MG63 (cell line): ENCODE data around the gene TFIP11. TPM values are rescaled to one million over a fixed set of nuclear protein-coding genes. Genes with fewer than 3 reads are reported as not detected.

Experiments
- DNase-seq: peaks from one replicate; pipeline ENCODE4 v3.0.0-alpha.2; 2020
- H3K27me3 ChIP-seq: fragments of 250-450 bp; sonication (Bioruptor Pico); 2 replicates; pipeline ENCODE4 v1.5.1; 2020; ENCODE audit warnings: mild to moderate bottlenecking, moderate library complexity
- H3K36me3 ChIP-seq: fragments of 250-450 bp; sonication (Bioruptor Pico); 2 replicates; pipeline ENCODE4 v1.5.1; 2020; ENCODE audit warnings: mild to moderate bottlenecking, moderate library complexity
- H3K4me3 ChIP-seq: fragments of 250-450 bp; sonication (Bioruptor Pico); 2 replicates; pipeline ENCODE4 v1.5.1; 2020; ENCODE audit warnings: mild to moderate bottlenecking, moderate library complexity
- H3K9me3 ChIP-seq: fragments of 250-450 bp; sonication (Bioruptor Pico); 2 replicates; pipeline ENCODE4 v1.5.1; 2020; ENCODE audit warnings: mild to moderate bottlenecking, moderate library complexity
- total RNA-seq: library from RNA; depleted of rRNA; stranded (reverse); fragments of >200 nt; shearing (Covaris generic); gene quantifications from 2 replicates; pipeline ENCODE4 v1.2.3, GENCODE V29; 2014; ENCODE audit warnings: low replicate concordance; rRNA removed

TFIP11 gene
- total RNA-seq, result 37.6 and 51.1 TPM in 2 replicates

GRCh38 chr22:26512149-26512793, at the start of gene TFIP11:
Gene TFIP11 (minus strand): TSS chr22:26512473. CDS start chr22:26510272, 2,201 bp downstream.
- H3K9me3 ChIP-seq, result no peaks in the 10 kb centered on the region
- peak within 1 kb of the TSS; percentile 81 for H3K4me3 ChIP-seq
- peak; percentile 94 for DNase-seq
- peaks cover 27% of the 10 kb centered on the region for H3K36me3 ChIP-seq
- no peaks in the 10 kb centered on the region for H3K27me3 ChIP-seq

GRCh38 chr22:26561756-26562417, 49.6 kb upstream of the TFIP11 start:
- Histone ChIP-seq H3K27me3 (no peaks in the 10 kb centered on the region), H3K9me3 (no peaks in the 10 kb centered on the region), H3K36me3 (no peaks in the 10 kb centered on the region), H3K4me3 (no peak overlapping the region)
- peak; percentile 71 for DNase-seq

- no peak for DNase-seq
- Histone ChIP-seq H3K9me3 (no peaks in the 10 kb centered on the region), H3K36me3 (no peaks in the 10 kb centered on the region; the same call in 1 of the 2 replicates), H3K4me3 (no peak overlapping the region), H3K27me3 (no peaks in the 10 kb centered on the region)
These were observed 47.8 kb upstream of the TFIP11 start for GRCh38 chr22:26559961-26560575.

GRCh38 chr22:26558248-26558895, 46.1 kb upstream of the TFIP11 start:
- no peak overlapping the region for H3K4me3 ChIP-seq
- H3K9me3 ChIP-seq, result no peaks in the 10 kb centered on the region
- DNase-seq, result peak; percentile 46
- H3K27me3 ChIP-seq, result no peaks in the 10 kb centered on the region
- H3K36me3 ChIP-seq, result no peaks in the 10 kb centered on the region; the same call in 1 of the 2 replicates

DNA sequence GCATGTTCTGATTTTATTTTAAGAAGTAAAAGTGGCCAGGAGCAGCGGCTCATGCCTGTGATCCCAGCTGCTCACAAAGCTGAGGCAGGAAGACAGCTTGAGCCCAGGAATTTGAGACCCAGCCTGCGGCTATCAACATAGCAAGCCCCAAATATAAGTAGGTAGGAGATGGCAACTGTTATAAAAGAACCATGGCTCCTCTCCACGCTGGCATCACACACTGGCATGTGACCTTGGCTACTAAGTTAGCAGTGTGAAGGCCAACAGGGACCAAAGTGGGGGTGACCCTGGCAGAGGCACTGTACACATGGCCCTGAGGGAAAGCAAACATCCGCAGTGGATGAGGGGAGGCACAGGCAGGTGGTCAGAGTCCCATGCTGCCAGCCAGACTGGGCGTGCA, 44.6 kb upstream of the TFIP11 start:
- H3K27me3 ChIP-seq, result no peaks in the 10 kb centered on the region
- no peaks in the 10 kb centered on the region for H3K9me3 ChIP-seq
- no peak for DNase-seq
- H3K36me3 ChIP-seq, result no peaks in the 10 kb centered on the region; the same call in 1 of the 2 replicates
- no peak overlapping the region for H3K4me3 ChIP-seq

DNA sequence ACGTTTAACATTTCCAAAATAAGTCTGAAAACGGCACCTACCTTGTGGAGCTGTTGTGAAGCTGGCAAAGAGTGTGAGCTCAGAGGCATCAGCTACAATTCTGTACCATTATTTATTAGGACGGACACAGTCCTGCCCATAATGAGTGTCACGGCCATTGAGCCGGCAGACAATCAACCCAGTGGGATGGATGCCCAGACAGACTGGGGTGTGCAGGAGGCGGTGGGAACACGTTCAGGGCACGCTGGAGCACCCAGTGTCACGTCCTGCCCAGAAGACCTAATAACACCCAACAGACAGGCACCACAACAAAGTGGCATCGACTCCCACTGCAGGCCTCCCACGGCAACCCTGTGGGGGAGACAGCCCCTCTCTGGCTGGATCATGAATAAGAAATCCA, 43.2 kb upstream of the TFIP11 start:
- Histone ChIP-seq H3K4me3 (no peak overlapping the region), H3K36me3 (no peaks in the 10 kb centered on the region; the same call in 1 of the 2 replicates), H3K9me3 (no peaks in the 10 kb centered on the region), H3K27me3 (no peaks in the 10 kb centered on the region)
- no peak for DNase-seq

DNA sequence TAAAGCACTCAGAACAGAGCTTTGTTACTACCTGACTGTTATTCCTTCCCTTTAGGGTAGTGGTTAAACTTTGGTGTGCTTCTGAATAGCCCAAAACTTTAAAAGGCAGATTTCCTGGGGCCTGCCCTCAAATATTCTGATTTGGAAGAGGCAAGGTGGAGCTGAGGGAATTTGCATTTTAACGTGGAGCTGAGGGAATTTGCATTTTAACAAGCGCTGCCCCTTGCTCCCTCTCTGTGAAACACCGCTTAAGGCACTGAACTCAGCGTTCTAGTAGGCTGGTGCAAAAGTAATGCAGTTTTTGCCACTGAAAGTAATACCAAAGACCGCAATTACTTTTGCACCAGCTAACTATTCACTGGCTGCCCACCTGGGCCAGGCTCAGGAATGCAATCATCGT, 42.7 kb upstream of the TFIP11 start:
- Histone ChIP-seq H3K36me3 (no peaks in the 10 kb centered on the region; the same call in 1 of the 2 replicates), H3K4me3 (no peak overlapping the region), H3K27me3 (no peaks in the 10 kb centered on the region), H3K9me3 (no peaks in the 10 kb centered on the region)
- DNase-seq, result no peak

GRCh38 chr22:26553056-26553752, 40.9 kb upstream of the TFIP11 start:
- Histone ChIP-seq H3K36me3 (no peaks in the 10 kb centered on the region; the same call in 1 of the 2 replicates), H3K27me3 (no peaks in the 10 kb centered on the region), H3K4me3 (no peak overlapping the region), H3K9me3 (no peaks in the 10 kb centered on the region)
- peak; percentile 56 for DNase-seq

- no peak overlapping the region for H3K4me3 ChIP-seq
- H3K9me3 ChIP-seq, result no peaks in the 10 kb centered on the region
- DNase-seq, result no peak
- H3K27me3 ChIP-seq, result no peaks in the 10 kb centered on the region
- H3K36me3 ChIP-seq, result no peaks in the 10 kb centered on the region; the same call in 1 of the 2 replicates
These were observed 40.2 kb upstream of the TFIP11 start for GRCh38 chr22:26552466-26552865.

DNA sequence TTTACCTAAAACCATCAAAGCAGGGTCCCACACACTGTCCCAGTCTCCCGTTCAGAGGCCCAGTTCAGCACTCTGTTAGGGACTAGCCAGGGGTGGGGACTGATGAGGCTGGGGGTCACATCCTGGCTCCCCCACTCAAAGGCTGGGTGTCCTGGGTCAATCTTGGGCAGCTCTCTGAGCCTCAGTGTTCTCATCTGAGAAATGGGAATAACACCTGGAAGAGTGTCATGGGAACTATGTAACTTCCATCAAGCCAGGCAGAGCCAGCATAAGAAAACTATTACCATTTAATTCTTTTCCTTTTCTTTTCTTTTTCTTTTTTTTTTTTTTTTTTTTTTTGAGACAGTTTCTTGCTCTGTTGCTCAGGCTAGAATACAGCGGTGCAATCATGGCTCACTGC, 39.3 kb upstream of the TFIP11 start:
- Histone ChIP-seq H3K9me3 (no peaks in the 10 kb centered on the region), H3K4me3 (no peak overlapping the region), H3K27me3 (no peaks in the 10 kb centered on the region), H3K36me3 (no peaks in the 10 kb centered on the region; the same call in 1 of the 2 replicates)
- no peak for DNase-seq

GRCh38 chr22:26550498-26551033, 38.3 kb upstream of the TFIP11 start:
- H3K9me3 ChIP-seq, result no peaks in the 10 kb centered on the region
- no peak overlapping the region for H3K4me3 ChIP-seq
- H3K27me3 ChIP-seq, result no peaks in the 10 kb centered on the region
- DNase-seq, result peak; percentile 95
- no peaks in the 10 kb centered on the region; the same call in 1 of the 2 replicates for H3K36me3 ChIP-seq

GRCh38 chr22:26549902-26550497, 37.7 kb upstream of the TFIP11 start:
- Histone ChIP-seq H3K27me3 (no peaks in the 10 kb centered on the region), H3K9me3 (no peaks in the 10 kb centered on the region), H3K4me3 (no peak overlapping the region), H3K36me3 (no peaks in the 10 kb centered on the region; the same call in 1 of the 2 replicates)
- DNase-seq, result no peak

GRCh38 chr22:26548984-26549383, 36.7 kb upstream of the TFIP11 start:
- Histone ChIP-seq H3K9me3 (no peaks in the 10 kb centered on the region), H3K36me3 (no peaks in the 10 kb centered on the region; the same call in 1 of the 2 replicates), H3K27me3 (no peaks in the 10 kb centered on the region), H3K4me3 (no peak overlapping the region)
- DNase-seq, result no peak

DNA sequence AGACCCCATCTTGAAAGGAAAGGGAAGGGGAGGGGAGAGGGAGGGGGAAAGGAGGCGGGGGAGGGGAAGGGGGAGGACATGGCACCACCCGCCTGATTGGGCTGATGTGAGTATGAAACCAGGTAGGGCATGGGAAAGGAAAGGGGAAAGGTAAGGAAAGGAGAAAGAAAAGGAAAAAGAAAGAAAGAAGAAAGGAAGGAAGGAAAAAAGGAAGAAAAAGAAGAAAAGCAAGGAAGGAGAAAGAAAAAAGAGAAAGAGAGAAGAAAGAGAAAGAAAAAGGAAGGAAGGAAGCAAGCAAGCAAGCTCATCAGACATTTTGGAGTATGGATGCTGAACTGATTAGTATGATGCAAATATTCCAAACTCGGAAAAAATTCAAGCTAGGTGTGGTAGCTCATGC, 36.0 kb upstream of the TFIP11 start:
- DNase-seq, result no peak

DNA sequence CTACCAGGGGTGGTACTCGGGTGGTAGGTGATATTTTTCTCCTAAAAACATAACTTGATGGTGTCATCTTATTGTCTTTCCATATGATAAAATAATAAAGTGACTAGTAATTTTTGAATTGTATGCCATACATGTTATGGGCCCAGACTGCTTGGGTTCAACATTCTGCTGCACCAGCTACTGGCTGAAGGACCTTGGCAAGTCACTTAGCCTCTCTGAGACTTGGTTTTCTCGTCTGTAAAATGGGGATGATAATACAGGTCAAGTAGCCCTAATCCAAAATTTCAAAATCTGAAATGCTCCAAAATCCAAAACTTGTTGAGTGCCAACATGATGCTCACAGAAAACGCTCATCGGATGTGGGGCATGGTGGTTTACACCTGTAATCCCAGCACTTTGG, 35.6 kb upstream of the TFIP11 start:
- Histone ChIP-seq H3K9me3 (no peaks in the 10 kb centered on the region), H3K36me3 (no peaks in the 10 kb centered on the region; the same call in 1 of the 2 replicates), H3K4me3 (no peak overlapping the region), H3K27me3 (no peaks in the 10 kb centered on the region)
- no peak for DNase-seq

More for the DNA sequence above, 36.0 kb upstream of the TFIP11 start:
- H3K36me3 ChIP-seq, result no peaks in the 10 kb centered on the region; the same call in 1 of the 2 replicates
- no peaks in the 10 kb centered on the region for H3K27me3 ChIP-seq
- no peaks in the 10 kb centered on the region for H3K9me3 ChIP-seq
- H3K4me3 ChIP-seq, result no peak overlapping the region

- DNase-seq, result no peak
- no peaks in the 10 kb centered on the region for H3K9me3 ChIP-seq
- H3K27me3 ChIP-seq, result no peaks in the 10 kb centered on the region
- H3K4me3 ChIP-seq, result no peak overlapping the region
- no peaks in the 10 kb centered on the region; the same call in 1 of the 2 replicates for H3K36me3 ChIP-seq
These were observed 35.2 kb upstream of the TFIP11 start for GRCh38 chr22:26547426-26547825.
